ENCODE results near the gene SMG6. TPM values are rescaled to one million over a fixed set of nuclear protein-coding genes. Genes with fewer than 3 reads are reported as not detected.

Gene SMG6
- total RNA-seq, 1 donor from 2014 or later, result 19.4 TPM

- DNase-seq (ENCODE audit: low read depth), result no peak
- no peak for TF ChIP-seq CTCF (conservative IDR thresholded peaks at IDR 0.05; ENCODE audit: low read depth, low read length)
- no peak overlapping the region for H3K4me3 ChIP-seq (ENCODE audit: low read depth, low read length)
Measured at GRCh38 chr17:2180768-2181167, 122.8 kb downstream of the SMG6 start.

GRCh38 chr17:2179615-2180295 is 123.8 kb downstream of the SMG6 start:
- H3K4me3 ChIP-seq (ENCODE audit: low read depth, low read length), result no peak overlapping the region
- no peak for DNase-seq (ENCODE audit: low read depth)
- TF ChIP-seq CTCF (conservative IDR thresholded peaks at IDR 0.05; ENCODE audit: low read depth, low read length), result no peak

GRCh38 chr17:2178798-2179501 is 124.6 kb downstream of the SMG6 start:
- DNase-seq (ENCODE audit: low read depth), result no peak
- H3K4me3 ChIP-seq (ENCODE audit: low read depth, low read length), result no peak overlapping the region
- no peak for TF ChIP-seq CTCF (conservative IDR thresholded peaks at IDR 0.05; ENCODE audit: low read depth, low read length)

GRCh38 chr17:2177235-2177811 is 126.3 kb downstream of the SMG6 start:
- no peak overlapping the region for H3K4me3 ChIP-seq (ENCODE audit: low read depth, low read length)
- no peak for TF ChIP-seq CTCF (conservative IDR thresholded peaks at IDR 0.05; ENCODE audit: low read depth, low read length)
- no peak for DNase-seq (ENCODE audit: low read depth)

GRCh38 chr17:2176499-2177169 is 127.0 kb downstream of the SMG6 start:
- TF ChIP-seq CTCF (conservative IDR thresholded peaks at IDR 0.05; ENCODE audit: low read depth, low read length), result no peak
- no peak for DNase-seq (ENCODE audit: low read depth)

GRCh38 chr17:2175294-2175628 is 128.3 kb downstream of the SMG6 start:
- no peak overlapping the region for H3K4me3 ChIP-seq (ENCODE audit: low read depth, low read length)
- no peak for TF ChIP-seq CTCF (conservative IDR thresholded peaks at IDR 0.05; ENCODE audit: low read depth, low read length)
- DNase-seq (ENCODE audit: low read depth), result no peak

More at GRCh38 chr17:2176499-2177169, 127.0 kb downstream of the SMG6 start:
- no peak overlapping the region for H3K4me3 ChIP-seq (ENCODE audit: low read depth, low read length)
